GM19240 (cell line): ENCODE data around the gene ABCG8.

Experiments used
- DNase-seq: peaks from one replicate; pipeline ENCODE4 v3.0.0; 2011; ENCODE audit warnings: low spot score; ENCODE audit not compliant: insufficient read length

ABCG8 gene

DNA sequence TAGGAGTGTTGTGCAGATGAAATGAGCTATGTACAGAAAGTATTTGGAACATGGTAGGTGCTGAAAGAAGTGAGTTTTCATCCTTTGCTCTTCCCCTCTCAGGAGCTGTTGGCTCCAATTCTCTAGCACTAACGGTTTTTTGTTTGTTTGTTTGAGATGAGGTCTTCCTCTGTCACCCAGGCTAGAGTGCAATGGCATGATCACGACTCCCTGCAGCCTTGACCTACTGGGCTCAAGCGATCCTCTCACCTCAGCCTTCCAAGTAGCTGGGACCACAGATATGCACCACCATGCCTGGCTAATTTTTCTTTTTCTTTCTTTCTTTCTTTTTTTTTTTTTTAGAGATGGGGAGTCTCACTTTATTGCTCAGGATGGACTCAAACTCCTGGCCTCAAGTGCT lies 12.9 kb upstream of the ABCG8 start:
- no peak for DNase-seq

DNA sequence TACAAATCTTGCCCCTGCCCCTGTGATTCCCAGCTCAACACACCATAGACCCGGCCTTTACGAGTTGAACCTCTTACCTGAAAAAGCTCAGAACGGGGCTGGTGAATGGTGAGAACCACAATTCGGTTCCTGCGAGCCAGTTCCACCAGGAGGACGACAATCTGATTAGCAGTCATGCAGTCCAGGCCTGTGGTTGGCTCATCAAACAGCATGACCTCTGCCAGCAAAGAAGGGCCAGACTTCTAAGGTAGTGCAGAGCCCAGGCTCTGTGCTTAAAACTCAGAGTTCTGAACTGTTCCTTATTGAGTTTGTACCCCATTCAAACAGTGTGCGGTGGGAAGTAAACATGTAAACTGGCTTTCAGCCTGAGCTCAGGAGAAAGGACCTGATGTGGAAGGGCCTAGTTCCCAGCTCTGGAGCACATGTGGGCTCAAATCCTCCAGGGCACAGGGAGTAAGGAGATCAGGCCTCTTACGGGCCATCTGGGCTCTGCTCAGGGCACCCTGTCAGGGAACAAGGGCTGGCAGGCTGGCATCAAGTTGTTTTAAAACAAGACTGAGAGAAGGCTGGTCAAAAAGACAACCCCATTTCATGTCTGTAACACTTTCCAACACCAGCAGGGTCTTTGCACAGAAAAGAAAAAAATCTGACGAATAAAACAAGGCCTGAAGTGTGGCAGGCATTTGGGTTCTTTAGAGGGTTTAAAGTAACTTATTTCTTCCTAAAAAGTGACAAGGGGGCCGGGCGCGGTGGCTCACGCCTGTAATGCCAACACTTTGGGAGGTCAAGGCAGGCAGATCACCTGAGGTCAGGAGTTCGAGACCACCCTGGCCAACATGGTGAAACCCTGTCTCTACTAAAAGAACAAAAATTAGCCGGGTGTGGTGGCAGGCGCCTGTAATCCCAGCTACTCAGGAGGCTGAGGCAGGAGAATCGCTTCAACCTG lies 12.2 kb upstream of the ABCG8 start:
- DNase-seq = no peak

DNA sequence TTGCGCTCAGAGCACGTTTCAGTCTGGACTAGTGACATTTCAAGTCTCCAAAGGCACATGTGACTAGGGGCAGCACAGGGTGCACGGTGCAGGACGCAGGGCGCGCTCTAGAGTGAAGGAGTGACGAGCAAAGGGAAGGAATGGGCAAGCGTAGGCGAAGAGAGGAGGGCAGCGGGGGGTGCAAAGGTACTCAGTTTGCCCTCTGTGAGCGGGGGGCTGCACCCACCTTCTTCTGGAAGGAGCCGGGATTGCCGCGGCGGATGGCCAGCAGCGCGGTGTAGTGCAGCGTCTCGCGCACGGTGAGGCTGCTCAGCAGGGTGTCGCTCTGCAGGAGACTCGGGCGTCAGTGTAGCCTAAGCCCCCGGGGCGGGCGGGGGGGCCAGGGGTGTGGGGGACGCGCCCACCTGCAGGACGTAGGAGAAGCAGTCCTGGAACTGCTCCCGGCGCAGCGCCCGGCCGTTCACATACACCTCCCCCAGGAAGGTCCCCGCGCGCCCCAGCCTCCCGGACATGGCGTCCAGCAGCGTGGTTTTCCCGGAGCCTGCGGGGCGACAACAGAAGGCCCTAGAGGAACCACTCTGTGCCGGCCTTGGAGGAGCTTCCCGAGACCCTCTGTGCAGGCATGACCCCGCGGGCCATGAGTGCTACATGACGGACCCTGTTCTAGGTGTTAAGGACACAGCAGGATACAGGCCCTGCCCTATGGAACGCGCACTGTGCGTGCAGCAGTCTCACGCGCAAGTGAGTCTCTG lies 7.1 kb upstream of the ABCG8 start:
- DNase-seq = no peak

GRCh38 chr2:43832457-43832856 lies 6.3 kb upstream of the ABCG8 start:
- DNase-seq = no peak

GRCh38 chr2:43837033-43837432 lies 1.7 kb upstream of the ABCG8 start:
- no peak for DNase-seq

- no peak for DNase-seq
These were observed 776 bp upstream of the ABCG8 start for GRCh38 chr2:43837831-43838559.

- DNase-seq = no peak
These were observed 1.2 kb downstream of the ABCG8 start for GRCh38 chr2:43839776-43840564.

DNA sequence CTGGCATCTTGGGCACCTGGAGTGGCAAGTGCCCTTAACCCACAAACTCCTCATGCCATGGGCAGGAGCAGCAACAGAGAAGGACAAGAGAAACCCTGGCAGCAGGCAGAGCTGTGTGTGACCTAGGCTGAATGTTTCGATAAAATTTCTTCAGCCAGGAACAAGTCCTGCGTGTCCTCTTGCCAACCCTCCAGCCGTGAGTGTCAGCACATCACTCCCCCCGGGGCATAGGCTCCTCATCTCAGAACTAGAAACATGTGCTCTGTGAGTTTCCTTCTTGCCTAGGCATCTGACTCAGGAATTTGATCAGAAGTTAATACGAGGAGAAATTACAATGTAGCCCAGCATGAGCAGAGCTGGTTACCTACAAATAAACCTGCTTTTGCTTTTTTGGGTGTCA lies 2.2 kb downstream of the ABCG8 start:
- no peak for DNase-seq

DNA sequence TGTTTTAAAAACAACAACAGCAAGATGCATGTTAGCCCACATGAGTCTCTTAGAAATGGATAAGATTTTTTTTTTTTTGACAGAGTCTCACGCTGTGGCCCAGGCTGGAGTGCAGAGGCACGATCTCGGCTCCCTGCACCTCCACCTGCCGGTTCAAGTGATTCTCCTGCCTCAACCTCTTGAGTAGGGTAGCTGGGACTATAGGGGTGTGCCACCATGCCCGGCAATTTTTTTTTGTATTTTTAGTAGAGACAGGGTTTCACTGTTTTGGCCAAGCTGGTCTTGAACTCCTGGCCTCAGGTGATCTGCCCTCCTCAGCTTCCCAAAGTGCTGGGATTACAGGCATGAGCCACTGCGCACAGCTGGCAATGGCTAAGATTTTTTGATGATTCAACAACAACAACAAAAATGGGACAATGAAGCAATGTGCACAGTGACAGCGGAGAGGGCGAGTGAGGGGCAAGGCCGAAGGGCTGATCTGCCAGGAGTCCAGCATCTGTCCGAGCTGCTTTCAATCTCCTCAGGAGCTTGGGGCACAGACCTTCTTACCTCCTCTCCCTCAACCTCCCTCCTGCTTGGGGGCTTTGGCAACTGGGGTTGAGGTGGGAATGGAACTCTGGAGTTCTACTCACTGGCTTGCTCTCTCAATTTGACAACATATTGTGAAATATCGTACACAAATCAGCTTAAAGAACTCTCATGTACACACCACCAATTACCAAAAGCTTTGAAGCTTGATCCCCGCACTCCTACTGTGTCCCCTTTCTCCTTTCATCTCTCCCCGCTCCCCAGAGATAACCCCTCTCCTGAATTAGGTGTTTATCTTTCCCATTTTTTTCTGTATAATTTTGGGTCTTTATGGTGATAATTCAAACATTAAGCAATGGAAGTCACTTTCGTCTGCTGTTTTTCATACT lies 3.4 kb downstream of the ABCG8 start:
- no peak for DNase-seq

GRCh38 chr2:43842866-43843226 lies 4.1 kb downstream of the ABCG8 start:
- no peak for DNase-seq

- no peak for DNase-seq
These were observed 6.4 kb downstream of the ABCG8 start for GRCh38 chr2:43845181-43845580.

- DNase-seq = no peak
These were observed 7.5 kb downstream of the ABCG8 start for GRCh38 chr2:43846140-43846793.

DNA sequence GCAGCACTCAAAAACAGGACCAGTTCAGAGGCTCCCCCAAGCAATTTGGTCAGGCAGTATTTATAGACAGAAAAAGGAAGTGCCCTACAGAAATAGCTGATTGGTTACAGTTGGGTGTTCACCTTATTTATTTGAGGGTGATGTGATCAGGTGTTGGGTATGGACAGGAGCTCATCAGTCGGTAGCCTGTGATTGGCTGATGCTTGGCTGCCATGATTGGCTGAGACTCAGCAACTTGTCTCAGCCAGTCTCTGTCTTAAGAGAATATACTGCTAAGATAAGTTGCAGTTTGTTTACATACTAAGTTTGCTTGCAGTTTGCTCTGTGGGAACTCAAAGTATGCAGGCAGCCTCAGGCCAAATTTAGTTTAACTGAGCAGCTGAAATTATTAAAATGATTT lies 9.4 kb downstream of the ABCG8 start:
- no peak for DNase-seq

DNA sequence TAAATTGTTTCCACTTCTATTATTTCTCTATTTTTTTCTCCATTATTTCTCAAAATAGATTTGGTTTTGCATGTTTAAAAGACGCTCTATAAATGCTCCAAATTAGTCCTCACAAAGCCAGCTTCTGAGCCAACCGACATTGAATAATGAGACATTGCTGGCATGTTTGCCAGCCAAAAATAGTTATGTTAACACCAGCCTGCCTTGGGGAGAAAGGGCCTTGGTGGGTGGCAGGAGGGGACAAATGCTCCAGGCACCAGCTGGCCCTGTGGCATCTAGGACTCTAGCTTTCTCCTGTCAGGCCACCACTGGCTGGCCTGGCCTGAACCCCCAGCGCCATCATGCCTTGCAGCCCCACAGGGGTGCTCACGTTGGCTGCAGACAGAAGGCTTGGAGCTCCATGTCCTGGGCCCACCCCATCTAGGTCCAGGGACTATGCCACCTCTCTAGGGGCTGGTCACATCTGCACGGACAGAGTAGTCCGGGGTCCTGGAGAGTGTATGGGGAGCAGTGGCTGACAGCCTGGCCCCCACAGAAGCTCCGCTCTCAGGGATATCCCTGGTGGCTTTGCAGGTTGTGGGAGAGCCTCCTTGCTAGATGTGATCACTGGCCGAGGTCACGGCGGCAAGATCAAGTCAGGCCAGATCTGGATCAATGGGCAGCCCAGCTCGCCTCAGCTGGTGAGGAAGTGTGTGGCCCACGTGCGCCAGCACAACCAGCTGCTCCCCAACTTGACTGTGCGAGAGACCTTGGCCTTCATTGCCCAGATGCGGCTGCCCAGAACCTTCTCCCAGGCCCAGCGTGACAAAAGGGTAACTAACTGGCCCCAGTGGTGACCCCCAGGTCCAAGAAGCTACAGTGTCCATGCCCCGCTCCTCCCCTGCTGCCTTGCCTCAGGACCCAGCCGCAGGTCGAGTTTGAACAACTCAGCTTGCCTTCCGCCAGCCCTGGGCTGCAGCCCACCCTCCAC lies 12.5 kb downstream of the ABCG8 start:
- no peak for DNase-seq

GRCh38 chr2:43852196-43852730 lies 13.5 kb downstream of the ABCG8 start:
- no peak for DNase-seq

DNA sequence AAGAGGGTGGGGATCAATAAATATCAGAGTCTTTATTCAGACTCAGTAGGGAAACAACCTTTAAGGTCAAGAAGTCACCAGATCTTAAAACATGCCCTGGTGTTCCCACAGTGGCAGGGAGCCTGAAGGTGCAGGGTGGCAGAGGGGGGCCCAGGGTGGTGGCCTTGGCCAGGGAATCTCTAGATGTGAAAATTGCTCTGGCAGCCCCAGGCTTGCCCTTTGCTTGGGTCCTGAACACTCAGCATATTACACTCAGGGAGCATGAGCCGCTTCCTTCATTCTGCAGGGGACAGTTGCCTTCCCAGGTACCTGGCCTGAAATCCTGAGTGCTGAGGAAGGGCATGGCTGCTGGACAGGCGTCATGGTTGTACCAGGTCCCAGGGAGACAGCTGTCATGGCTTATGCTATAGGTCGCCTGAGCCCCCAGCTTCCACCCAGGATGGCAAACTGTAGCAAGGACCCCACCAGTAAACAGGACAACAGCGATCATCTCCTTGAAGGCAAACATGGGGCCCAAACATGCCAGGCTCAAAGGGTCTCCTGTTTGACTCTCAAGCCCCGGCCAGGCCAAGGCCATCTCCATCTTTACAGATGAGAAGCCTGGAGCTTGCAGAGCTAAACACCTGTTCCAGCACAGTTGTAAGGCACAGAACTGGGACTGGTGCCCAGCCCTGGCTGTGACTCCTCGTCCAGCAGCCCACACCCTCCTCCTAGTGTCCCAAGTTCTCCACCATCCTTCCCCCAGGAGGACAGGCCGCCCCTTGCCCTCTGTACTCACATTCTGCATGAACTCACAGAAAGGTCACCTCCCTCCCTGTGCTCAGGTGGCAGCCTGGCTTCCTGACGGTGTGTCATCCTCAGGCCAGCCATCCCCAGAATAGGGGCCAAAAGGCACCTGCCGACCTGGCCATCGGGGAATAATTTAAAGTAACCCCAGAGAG lies 14.6 kb downstream of the ABCG8 start:
- DNase-seq = no peak

DNA sequence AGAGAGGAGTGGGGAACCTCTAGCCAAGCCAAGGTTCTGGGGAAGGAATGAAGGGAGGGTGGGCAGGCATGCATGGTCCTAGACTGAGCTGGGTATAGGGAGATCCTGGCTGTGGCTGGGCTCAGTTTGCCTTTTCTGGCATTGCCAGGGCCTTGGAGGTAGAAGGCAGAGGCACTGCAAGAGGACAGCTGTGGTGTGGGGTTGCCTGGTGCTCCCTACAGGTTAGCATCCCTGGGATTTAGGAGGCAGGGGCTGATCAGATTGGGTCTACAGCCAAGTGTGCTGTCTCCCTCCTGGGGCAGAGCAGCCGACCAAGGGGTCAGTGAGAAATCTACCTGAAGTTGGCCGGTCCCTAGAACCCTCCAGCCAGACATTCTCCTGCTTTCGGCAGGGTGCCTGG lies 15.9 kb downstream of the ABCG8 start:
- DNase-seq = no peak
